ENCODE results near the gene DOCK3.
A peak's percentile ranks its signal among the peaks of the same experiment; 100 is the strongest.
"Not testable (repeated sequence)": the region's sequence is repeated elsewhere in the genome, so short reads cannot be mapped to it uniquely, and the experiment has no call there.

Gene DOCK3

DNA sequence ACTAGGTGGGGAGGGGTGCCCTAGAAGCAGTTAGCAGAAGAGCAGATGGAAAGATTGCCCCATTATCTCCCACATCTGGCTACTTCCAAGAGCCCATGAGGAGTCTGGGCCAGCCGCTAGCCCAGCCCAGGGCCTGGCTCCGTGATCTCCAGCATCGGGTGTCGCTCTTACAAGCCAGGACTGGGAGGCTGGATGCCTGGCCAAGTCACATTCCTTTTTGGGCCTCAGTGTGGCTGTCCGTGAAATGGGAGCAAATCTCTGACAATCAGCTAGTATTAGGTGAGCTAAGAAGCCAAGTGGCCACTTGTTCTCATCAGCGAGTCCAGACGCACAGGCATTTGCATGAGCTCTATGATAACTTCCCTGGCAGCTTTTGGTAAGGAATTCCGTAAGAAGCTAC is 23.3 kb upstream of the DOCK3 start:
- DNase-seq = no peak

DNA sequence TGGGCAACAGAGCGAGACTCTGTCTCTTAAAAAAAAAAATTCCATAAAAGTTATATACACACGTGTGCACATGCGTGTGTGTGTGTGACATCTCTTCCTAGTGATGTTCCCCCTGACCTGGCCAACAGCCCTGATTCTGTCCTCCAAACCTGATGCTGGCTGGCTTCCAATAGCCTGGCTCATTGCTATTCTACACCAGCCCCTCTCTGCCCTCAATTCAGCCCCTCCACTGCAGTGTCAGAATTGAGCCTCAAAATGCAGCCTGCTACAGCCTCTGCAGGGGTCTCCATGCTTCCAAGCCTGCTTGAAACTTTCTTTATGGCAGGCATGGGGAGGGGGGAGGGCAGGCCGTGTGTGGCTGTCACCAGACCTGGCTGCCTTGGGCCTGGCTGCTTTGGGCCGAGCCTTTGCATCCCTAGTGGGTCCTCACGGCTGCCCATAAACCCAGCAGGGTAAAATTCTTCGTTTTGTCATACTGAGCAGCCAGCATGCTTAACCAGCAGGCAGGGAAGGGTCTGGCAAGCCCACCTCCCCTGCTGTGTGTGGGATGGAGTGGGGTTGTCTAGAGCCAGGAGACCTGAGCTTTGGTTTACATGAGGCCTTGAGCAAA is 22.7 kb upstream of the DOCK3 start:
- DNase-seq = no peak

DNA sequence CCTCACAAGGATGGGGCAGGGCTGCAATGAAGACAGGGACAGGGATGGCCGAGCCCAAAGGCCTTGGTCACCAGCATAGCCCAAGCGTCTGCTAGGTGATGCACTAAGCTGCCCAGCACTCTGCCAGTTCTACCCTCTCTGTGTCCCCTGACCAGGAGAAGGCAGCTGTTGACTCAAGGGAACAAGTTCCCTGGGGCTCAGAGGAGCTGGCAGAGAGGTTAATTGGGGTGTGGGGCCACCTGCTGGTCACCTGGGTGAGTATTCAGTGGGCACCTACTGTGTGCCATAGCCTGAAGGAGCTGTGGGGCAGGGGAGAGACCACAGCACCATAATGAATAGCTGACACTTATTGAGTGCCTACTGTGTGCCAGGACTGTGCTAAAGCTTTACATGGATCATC is 22.0 kb upstream of the DOCK3 start:
- DNase-seq = no peak

DNA sequence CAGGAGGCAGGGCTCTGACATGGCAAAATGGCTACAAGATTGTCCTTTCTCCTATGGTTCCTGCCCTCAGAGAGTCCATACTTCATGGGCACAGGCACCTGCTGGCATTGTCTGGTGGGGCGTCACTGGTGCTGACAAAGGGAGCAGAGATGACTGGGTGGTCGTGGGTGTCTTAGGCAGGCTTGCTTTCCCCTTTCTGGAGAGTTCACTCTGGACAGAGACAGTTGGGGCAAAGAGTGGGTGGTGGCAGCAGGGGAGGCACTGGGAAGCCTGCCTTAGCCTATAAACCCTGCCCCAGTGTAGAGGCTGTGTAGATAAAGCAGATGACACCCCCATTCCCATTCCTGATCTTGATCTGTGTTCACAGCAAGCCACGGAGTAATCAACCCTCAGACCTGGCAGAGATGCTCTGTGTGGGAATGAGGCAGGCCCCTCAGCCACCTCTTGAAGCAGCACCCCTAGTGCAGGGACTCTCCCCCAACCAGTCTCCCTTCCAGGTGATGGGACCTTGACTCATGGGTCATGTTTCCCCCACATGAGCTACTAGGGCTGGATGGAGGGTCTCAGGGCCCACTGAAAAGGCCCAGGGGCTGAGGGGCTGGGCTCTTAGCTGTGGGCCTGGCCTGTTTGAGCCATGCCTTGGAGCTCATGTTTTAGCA is 20.7 kb upstream of the DOCK3 start:
- DNase-seq = no peak

DNA sequence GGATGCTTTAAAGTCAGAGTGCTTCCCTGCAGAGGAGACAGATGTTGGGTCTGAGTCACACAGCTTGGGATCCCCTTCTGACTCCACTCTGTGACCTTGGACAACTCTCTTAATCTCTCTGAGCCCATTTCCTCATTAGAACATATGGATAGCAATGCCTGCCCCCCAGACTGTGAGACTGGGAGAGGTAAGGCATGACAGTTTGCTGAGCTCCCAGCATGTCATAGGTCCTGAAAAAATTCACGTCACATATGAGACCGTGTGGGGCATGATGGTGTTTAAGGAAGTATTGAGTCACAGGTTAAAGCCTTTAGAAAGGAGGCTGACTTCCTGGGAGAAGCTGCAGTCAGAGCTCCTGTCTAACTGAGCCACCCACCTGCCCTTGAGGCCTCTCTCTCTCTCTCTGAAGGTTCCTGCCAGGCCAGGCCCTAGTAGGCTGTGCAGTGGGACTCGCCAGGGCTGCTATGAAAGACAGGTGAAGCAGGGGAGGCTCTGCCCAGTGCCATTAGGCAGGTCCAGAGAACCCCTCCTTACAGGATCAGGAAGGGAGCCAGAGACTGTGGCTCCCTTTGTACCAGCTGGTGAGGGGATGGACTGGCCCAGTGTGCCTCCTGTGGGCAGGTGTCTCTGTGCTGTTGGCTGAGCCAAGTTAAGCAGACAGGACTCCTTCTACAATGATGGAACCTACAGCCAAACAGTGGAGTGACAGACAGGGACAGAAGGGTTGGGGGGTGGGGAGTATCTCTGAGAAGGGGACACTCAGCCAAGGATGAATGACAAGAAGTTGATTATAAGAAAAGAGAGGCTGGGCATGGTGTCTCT is 19.5 kb upstream of the DOCK3 start:
- no peak for DNase-seq

DNA sequence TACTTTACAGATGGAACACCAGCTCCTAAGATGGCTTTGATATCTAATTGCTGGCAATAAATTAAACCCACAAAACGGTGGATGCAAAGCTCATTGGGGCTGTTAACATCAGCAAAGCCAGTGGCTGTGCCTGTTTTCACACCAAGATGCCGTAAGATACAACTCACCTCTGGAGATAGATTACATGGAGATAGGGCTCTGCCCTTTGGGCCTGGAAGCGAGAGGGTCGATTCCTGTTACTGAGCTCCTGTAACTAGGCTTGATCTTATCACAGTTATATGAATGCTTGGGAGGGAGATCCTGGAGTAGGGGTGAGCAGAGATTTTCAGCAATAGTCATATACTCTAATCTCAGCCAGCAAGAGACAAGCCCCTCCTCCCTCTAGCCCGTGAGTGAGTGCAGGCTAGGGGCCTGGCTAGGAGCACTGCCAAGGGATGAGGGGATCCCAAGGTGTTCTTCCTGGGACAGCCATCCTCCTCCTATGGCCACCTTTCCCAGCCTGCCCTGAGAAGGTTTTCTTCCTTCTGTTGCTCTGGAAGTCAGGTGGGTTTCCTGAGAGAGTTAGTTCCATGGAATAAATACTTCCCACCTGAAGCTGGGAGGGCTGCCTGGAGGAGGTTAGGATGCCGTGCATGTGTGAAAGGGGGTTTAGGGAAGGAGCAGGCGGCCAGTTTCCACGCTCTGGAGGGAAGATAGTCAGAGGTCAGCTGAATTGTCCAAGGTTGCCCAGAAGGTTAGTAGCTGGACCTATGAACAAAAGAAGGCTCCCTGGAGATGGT is 18.1 kb upstream of the DOCK3 start:
- DNase-seq = no peak

DNA sequence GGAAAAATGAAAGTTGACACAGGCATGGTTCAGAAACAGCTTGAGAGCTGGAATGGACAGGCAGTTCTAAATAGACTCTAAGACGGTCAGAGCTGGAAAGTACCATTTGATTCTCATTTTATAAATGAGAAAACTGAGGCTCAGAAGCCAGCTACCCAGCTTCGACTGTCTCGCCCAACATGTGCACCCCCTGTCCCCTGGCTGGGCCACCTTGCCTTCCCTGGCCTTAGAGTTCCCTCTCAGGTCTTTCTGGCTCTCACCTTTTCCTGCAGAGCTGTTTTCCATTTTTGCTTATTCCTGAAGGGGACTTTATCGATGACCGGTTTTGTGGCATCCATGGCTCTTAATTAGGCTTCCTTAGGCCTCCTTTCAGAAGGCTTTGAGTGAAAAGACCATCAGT is 17.3 kb upstream of the DOCK3 start:
- DNase-seq = no peak

DNA sequence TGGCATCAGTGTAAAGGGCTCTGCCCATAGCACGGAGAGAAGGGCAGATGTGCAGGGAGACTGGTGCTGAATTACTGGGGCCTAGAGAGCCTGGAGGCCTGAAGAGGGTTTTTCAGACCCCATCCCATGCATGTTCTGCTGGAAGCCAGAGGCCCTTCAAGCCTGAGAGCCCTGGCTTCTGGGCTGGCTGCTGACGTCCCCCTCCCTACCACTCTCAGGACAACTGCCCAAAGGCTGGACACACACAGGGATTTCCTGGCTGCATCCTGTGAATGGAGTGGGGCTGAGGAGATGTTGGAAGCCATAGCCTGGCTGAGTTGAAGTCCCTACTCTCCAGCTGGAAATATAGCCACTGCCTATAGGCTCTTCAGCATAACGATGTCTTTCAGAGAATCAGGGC is 16.9 kb upstream of the DOCK3 start:
- DNase-seq = no peak

DNA sequence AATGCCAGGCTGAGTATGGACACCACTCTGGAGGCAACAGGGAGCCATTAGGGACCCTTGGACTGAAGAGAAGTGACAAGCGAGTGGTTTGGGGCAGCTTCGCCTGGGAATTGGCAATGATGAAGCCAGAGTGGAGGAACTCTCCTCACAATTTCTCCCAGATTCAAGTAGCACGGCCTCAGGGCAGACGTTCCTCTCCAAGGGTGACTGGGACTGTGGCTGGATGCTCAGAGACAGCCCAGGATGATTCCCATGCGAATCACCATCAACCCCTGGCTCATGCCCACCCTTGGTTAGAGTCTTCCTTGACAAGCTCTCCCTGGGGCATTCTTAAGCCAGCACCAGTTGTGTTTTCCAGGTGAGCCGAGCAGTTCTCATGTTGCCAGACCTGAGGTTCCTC is 16.3 kb upstream of the DOCK3 start:
- no peak for DNase-seq

DNA sequence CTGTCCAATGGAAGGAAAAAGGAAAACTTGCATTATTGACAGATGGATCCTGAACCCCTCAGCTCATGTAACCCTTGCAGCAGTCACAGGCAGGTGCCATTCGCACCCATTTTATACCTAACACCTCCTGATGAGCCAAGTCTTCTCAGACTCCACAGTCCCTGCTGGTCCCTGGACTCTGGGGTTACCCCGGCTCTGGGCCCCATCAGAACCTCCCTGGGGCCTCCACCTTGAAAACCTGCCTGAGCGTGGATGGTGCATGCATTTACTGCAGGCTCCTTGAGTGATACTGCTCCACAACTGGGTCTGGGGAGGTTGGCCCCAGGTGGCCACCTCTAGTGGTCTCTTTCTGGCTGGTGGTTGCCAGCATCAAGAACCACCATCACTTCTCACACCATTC is 15.9 kb upstream of the DOCK3 start:
- no peak for DNase-seq

DNA sequence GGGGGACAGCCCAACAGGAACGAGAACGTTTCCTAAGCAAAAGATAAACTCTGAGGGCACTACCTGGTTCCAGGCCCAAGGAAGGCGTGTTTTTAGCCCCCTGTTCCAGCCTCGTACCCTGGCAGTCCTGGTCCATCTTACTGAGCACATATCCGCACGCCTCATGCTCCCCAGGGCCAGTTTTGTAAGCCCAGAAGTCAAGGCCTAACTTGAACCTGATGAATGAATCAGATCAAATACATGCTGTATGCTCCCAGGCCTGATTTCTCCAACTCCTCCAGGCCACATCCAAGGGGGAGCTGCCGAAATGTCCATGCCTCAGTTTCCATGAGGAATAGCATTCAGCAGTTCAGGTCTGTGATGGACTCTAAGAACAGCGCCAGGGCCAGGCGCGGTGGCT is 14.3 kb upstream of the DOCK3 start:
- no peak for DNase-seq

DNA sequence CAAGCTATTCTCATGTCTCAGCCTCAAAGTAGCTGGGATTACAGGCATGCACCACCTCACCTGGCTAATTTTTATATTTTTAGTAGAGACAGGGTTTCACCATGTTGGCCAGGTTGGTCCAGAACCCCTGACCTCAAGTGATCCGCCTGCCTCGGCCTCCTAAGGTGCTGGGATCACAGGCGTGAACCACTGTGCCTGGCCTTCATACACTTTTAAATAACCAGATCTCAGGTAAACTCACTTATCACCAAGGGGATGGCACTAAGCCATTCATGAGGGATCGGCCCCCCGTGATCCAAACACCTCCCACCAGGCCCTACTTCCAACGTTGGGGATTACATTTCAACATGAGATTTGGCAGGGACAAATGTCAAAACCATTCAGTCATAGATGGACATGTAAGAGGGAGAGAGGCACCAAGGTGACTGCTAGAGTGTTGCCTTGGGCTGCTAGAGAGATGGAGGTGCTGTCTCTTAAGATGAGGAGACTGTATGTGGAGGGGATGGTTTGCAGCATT is 13.3 kb upstream of the DOCK3 start:
- no peak for DNase-seq

DNA sequence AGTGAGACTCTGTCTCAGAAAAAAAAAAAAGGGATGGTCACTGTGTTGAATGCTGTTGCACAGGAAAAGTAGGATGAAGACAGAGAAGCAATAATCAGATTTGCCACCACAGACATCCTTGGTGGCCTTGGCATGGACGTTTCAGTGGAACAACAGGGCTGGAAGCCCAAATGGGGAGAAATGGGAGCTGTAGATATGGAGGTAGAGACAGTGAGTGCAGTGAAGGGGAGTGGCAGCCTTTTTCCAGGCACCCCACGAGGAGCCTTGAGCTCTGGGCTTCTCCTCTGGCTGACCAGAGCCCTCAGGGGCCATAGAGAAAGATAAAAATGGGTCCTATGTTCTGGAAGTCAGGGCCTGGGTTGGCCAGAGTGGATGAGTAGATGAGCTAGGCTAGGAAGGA is 12.3 kb upstream of the DOCK3 start:
- DNase-seq = no peak

DNA sequence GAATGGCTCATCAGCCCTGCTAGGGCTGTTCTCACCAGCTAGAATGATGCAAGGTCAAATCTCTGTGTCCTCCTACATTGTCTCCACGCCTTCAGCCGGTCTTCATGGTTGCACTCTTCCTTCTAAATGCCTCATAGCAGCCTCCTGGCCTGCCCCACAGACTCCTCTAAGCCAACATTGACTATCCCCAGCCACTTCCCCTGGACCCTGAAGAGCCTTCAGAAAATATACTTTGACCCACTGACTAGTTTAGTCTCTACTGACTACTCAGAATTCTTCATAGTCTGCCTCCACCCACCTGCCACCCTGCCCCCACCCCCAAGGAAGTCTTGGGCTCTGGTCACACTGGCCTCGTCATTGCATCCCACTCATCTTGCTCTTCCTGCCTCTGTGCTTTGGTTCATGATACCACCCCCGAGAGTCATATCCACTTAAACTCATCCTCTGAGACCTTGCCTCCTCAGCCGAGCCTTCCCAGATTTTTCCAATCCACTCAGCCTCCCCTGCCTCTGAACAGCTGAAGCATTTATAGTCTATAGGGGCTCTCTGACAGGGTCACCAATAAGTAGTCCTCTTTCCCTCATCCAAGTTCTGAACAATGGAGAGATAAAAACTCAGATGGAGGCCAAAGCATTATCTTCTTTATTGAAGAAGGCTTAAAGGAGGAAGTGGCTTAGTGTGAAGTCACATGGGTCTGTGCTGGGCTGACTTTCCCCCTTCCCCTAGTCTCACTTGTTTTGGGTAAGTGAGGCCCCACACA is 9.5 kb upstream of the DOCK3 start:
- no peak for DNase-seq

DNA sequence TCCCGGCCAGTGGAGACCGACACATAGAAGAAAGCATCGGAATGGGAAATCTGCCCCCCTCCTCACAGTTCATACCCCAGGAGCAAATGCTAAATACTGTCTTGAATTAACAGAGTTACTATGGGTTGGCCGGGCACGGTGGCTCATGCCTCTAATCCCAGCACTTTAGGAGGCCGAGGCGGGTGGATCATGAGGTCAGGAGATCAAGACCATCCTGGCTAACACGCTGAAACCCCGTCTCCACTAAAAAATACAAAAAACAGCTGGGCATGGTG is 8.9 kb upstream of the DOCK3 start:
- DNase-seq = not testable (repeated sequence)

DNA sequence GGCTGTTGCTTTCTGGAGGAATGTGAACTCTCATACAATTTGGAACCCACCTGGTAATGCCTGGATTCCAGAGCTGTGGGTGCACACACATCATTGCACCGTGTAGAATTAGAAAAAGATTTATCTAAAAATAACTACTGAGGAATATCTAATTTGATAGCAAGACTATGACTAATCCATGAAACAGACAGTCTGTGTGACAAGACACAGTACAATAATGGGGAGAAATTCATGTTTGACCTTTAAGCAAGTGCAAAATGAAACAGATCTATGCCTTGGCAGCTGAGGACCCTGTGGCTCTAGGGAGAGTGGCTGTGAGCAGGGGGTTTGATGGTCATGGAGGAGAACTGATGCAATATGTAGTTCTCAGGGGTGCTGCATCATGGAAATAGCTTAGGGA is 7.9 kb upstream of the DOCK3 start:
- DNase-seq = no peak

DNA sequence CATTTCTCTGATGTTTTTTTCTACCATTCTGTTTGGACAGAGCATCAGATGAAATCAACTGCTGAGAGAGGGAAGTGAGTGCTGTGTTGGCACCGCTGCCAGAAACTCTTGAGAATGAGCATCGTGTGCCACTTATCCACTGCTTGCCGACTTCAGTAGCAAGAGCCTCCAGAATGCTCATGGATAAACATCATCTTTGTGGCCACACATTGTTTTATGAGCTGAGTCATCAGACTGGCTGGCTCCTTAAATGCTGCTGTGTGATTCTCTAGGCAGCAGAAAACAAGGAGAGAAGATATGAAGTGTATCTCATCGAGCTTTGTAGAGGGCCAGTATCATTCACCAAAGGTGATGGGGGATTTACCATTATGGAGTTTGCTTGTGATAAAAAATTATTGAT is 3.4 kb upstream of the DOCK3 start:
- peak; percentile 86 for DNase-seq

DNA sequence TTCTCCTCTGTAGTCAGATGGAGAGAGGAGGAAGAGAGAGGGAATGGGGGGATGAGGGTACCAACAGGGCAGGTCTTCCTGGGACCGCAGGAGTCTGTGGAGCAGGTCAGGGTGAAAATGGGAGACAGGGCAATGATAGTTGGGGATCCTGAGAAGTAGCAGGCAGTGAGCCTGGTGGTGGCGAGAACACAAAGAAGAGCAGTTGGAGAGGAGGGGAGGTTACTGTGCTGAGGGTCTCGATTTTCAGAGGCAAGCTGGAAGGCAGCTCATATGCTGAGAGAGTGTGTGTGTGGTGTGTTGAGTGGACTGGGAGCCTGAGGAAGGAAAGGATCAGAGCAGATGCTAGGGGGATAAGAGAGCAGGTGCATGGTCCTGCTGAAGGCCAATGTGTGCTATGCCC is 2.1 kb upstream of the DOCK3 start:
- no peak for DNase-seq

DNA sequence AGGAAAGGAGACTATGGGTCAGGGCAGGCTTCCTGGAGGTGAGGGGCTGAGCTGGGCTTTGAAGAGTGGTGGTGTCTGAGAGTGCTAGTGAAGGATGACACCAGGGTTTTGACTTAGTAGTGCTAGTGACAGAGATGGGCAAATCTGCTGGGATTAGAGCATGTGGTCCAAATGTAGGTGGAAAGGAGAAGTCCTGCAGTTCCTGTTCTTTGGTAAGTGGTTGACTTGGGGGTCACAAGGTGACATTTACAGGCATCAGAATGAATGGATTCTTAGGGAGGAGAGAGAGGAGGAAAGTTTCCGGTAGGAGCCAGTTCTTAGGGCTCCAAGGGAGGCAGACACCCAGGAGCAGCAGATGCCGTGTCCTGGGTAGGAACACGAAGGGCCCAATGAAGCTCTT is 796 bp upstream of the DOCK3 start:
- DNase-seq = no peak

DNA sequence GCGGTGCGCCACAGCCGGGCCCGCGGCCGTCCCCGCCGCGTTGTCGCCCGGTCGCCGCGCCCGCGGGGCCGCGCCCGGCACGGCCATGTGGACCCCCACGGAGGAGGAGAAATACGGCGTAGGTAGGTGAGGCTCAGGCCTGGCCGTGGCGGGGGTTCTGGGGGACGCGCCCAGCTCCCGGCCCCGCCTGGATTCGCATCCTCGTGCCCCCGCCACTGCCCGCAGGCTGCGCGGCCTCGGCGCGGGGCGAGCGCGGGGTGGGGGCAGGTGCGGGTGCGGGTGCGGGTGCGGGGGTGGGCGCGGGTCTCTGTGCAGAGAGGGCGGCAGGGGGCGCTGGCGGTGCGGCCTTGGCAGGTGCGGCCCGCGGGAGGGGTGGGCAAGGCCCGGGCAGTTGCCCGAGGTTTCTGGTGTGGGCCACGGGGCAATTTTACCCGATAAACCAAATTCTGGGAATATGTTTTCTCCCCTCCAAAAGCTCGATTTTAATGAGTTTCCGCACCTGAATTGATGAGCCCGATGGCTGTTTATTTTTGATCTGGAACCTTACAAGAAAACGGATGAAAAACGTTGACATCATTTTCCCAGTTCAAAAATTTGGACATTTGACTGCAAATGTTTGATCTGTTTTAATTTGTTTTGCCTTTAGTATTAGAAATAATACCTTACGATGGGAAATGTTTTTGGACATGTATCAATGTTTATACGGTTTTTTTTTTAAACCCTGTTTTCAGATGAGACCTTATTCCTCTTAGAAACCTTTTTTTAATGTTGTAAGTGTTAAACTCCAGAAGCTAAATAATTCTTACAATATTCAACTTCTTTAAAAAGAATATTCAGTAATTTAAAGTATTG is 678 bp downstream of the DOCK3 start:
- DNase-seq = no peak

DNA sequence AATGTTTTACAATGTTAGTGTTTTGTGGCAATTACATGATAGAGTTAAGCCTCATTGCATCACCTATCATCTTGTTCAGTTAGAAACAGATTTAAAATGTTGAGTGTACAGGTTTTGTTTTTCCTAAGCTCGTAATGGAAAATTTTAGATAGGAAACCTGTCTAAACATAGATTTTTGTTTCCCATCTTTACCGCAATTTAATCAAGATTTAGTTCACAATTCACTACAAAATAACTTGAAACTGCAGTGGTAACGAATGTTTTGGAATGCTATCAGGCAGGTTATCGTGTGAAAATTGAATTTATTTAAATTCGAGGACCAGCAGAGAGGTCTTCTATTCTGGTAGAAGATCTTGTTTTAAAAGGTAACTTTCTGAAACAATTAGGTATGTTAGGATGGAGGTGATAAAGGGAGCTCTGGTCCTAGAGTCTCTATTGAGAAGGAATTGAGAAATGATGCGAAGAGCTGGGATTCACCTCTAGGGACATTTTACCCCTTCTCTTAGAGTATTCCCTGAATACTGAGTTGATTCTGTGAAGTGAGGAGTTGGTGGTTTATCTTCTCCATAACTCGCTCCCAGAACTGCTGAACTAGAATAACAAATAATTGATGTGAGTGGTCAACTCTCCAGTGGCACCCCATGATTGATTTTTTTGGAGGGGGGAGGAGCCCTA is 1.4 kb downstream of the DOCK3 start:
- no peak for DNase-seq

All from NCI-H510A treated with DMSO at 0.1 percent for 48 hours (cell line).